GM19372 (cell line): ENCODE measurements around the gene RABEP2.
"Not testable (repeated sequence)": the region's sequence is repeated elsewhere in the genome, so short reads cannot be mapped to it uniquely, and the experiment has no call there.

Experiments used
- ATAC-seq: cut with Tn5 transposase; IDR thresholded peaks from one replicate; pipeline ENCODE4 v1.9.1; 2021; ENCODE audit warnings: mild to moderate bottlenecking, low read depth, moderate library complexity; ENCODE audit not compliant: unreplicated experiment

The RABEP2 gene, protein sequence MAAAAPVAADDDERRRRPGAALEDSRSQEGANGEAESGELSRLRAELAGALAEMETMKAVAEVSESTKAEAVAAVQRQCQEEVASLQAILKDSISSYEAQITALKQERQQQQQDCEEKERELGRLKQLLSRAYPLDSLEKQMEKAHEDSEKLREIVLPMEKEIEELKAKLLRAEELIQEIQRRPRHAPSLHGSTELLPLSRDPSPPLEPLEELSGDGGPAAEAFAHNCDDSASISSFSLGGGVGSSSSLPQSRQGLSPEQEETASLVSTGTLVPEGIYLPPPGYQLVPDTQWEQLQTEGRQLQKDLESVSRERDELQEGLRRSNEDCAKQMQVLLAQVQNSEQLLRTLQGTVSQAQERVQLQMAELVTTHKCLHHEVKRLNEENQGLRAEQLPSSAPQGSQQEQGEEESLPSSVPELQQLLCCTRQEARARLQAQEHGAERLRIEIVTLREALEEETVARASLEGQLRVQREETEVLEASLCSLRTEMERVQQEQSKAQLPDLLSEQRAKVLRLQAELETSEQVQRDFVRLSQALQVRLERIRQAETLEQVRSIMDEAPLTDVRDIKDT

DNA sequence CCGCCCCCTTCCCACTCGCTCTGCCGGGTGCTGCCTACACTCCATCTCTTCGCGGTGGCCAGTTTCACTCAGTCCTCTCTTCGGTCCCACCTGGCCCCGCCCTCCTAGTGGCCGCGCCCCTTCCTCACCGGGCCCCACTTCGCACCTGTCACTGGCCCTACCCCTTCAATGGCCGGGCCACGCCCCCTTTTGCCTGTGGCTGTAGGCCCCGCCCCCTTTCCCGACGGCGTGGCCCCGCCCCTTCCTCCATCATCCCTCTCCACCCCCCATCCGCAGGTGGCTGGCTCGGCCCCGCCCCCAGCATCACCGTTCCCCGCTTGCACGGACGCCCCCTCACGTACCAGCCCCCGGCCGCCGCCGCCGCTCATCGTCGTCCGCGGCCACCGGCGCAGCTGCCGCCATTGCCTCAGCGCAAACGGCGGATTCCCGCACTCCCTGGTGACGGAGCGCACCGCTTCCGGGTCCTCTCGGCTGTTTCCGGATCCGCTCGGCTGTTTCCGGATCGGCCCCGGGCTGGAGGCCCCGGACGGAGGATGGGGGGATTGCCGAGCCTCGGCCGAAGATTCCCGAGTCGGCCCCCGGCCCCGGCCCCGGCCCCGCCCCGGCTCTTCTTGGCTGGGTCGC lies at the start of gene RABEP2:
RABEP2 (minus strand) TSS at position 477 of the 624 bp plus-strand sequence; CDS start at position 402, 75 bp downstream.
- ATAC-seq, result peak; percentile 63

DNA sequence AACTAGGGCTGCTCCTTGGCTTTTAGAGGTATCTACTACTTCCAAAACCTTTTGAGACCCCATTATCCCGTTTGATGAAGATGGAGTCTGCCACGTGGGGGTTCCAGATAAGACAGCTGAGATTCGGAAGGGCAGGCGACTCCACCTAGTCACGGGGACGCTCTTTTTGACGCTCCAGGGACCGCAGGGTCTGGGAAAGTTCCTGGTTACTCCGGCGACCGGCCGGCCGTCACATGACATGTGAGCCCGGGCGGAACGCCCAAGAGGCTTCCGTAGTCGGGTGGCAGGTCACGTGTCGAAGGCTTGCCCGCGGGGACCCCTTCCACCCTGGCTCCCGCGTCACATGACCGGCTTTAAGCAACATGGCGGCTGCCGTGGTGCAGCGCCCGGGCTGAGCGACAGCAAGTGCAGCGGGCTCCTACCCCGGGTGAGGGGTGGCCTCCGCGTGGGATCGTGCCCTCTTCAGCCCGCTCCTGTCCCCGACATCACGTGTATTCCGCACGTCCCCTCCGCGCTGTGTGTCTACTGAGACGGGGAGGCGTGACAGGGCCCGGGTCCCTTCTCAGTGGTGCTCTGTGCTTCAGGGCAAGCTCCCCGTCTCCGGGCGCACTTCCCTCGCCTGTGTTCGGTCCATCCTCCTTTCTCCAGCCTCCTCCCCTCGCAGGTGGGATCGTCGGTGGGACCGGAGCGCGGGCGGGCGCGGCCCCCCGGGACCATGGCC lies 49.6 kb upstream of the RABEP2 start, which contains the start of gene SPNS1:
SPNS1 (plus strand) TSS at position 342 of the 721 bp plus-strand sequence; CDS start at position 716, 374 bp downstream.
- ATAC-seq, result peak; percentile 93

DNA sequence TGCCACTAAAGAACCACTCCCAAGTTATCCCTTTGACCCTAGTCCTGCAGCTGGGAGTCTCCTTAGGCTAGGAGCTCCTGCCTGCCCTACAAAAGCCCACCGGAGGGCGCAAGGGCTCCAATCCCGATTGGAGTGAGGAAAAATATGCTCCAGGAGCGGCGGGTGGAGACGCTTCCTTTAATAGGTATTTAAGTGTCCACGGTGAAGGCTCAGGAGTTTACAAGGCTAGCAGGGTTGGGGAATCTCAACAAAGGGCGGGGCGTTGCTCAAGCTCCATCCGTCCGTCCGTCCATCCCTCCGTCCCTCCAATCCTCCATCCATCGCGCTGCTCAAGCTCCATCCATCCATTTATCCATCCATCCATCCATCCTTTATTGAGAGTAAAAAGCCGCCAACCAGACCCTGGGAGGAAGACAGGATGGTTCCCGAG lies 49.0 kb upstream of the RABEP2 start:
- ATAC-seq, result peak; percentile 13

DNA sequence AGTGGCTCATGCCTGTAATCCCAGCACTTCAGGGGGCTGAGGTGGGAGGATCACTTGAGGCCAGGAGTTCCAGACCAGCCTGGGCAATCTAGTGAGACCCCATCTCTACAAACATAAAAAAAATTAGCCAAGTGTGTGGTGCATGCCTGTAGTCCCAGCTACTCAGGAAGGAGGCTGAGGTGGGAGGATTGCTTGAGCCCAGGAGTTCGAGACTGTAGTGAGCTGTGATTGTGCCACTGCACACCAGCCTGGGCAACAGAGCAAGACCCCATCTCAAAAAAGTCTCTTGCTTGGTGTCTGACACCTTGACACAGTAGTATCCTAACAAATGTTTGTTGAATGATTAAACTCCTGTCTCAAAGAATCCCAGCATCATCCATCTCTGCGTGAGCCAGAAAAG lies 44.7 kb upstream of the RABEP2 start:
- ATAC-seq, result not testable (repeated sequence)

DNA sequence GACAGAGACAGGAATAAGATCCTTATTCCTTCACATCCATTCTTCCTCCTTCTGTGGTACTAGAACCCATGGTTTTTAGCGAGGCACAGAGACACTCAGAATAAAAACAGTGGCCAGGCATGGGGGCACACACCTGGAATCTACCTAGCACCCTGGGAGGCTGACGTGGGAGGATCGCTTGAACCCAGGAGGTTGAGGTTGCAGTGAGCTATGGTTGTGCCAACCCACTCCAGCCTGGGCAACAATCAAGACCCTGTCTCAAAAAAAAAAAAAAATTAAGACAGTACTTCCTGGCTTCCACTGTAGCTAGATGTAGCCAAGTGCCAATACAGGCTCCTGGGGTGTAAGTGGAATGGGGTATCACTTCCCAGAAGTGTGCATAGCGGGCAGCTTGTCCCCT lies 42.1 kb upstream of the RABEP2 start:
- ATAC-seq, result no peak

DNA sequence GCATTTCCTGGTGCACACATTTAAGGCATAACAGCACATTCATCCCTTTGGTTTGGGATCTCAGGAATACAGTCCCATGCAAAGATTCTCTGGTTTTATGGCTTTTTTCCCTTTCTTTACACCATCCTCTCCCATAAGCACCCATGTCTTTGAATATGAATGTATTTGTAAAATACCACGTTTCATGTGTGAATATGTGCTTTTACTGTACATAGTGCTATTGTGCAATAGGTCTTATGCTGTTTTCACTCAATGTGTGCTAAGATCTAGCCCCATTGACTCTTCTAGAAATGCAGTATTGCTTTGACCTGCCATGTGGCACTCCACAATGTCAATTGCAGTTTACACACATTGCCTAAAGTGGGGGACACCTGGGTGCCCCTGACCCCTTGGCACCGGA lies 39.5 kb upstream of the RABEP2 start:
- no peak for ATAC-seq

DNA sequence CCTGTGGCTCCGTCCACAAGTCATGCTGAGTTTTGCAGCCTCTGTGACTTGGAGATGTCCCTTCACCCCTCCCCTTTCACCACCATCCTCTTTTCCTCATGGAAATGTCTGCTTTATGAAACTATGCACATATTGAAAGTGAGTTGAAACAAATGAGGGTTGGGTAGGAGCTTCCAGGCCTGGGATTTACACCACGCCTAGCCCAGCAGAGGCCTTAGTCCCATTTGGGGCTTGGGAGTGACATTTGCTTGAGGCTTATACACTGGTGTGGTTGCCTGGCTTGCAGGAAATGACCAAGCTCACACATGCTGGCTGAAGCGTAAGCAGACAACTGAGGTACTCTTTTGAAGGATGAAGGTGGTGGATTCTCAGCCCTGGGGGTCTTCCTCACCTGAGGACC lies 39.0 kb upstream of the RABEP2 start:
- ATAC-seq, result no peak

DNA sequence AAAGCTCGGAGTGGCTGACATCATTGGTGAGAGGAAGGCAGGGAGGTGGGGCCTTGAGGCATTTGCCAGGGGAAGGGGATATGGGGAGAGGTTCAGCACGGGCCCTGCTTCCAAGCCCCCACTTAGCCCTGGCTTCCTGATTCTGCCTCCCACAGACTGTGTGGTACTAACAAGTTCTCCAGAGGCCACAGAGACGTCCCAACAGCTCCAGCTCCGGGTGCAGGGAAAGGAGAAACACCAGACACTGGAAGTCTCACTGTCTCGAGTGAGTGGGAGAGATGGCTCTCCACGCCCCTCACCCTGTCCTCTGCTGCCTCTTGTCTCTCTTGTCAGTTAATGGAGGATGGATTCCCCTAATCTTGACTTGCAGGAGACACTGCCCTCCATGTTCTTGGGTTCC lies 33.8 kb upstream of the RABEP2 start:
- ATAC-seq, result no peak

DNA sequence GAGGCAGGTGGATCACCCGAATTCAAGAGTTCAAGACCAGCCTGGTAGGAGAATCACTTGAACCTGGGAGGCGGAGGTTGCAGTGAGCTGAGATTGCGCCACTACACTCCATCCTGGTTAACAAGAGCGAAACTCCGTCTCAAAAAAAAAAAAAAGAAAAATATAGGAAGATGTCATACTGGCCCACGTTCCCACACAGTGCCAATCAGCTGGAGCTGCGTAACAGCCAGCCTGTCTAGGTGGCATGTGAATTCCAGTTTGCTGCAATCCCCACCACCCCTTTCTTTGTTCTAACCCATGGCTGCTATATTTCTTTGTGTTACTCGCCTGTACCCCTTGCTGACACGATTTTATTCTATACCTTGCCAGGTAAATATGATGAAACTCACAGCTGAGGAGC lies 33.2 kb upstream of the RABEP2 start:
- no peak for ATAC-seq

DNA sequence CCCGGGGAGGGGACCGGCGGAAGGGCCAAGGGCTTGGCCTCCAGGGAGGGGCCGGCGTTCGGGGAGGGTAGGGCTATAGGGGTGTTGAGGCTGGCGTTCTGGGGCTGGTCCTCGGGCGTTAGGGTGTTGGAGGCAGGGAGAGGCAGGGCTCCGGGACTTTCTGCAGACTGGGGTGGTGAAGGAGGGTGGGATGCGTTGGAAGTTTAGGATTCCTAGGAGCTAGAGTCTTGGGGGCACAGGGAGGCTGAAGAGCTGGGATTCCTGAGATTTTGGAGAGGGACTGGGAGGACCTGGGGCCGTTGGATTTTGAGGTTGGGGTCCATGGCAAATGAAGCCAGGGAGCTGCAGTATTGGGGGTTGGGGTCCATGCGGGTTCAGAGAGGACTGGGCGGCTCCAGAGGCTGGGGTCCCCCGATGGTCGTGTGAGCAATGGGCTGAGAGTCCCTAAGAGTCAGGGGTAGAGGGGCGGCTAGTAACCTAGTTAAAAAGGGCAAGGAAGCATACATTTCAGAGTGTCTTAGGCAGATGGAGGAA lies 26.4 kb upstream of the RABEP2 start:
- ATAC-seq, result no peak

DNA sequence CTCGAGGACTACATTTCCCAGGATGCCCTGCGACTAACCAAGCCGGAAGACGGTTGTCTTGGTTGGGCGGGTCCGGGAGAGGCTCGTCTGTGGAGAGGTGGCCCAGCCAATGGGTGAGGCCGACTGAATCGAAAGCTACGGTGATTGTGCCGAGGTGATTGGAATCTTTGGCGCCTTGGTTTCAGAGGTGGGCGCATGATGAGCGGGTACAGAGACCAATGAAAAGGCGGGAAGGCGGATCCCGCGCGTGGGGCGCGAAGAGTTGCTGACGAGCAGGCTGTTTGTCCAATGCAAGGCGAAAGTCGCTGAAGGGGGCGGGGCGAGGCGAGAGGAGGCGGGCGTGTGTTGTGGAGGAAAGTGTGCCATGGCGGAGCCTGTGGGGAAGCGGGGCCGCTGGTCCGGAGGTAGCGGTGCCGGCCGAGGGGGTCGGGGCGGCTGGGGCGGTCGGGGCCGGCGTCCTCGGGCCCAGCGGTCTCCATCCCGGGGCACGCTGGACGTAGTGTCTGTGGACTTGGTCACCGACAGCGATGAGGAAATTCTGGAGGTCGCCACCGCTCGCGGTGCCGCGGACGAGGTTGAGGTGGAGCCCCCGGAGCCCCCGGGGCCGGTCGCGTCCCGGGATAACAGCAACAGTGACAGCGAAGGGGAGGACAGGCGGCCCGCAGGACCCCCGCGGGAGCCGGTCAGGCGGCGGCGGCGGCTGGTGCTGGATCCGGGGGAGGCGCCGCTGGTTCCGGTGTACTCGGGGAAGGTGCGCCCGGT lies 25.8 kb upstream of the RABEP2 start, which contains the start of gene NFATC2IP:
NFATC2IP (plus strand) TSS at position 290 of the 762 bp plus-strand sequence; CDS start at position 365, 75 bp downstream.
- ATAC-seq, result peak; percentile 97

DNA sequence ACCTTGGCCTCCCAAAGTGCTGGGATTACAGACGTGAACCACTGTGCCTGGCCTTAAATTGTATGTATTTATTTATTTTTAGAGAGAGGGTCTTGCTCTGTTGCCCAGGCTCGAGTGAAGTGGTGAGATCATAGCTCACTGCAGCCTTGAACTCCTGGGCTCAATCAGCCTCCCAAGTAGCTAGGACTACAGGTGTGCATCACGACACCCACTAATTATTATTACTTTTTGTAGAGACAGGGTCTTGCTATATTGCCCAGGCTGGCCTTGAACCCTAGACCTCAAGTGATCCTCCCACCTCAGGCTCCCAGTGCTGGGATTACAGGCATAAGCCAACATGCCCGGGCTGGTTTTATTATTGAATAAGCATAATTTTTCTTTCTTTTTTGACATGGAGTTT lies 21.6 kb upstream of the RABEP2 start:
- ATAC-seq, result no peak

DNA sequence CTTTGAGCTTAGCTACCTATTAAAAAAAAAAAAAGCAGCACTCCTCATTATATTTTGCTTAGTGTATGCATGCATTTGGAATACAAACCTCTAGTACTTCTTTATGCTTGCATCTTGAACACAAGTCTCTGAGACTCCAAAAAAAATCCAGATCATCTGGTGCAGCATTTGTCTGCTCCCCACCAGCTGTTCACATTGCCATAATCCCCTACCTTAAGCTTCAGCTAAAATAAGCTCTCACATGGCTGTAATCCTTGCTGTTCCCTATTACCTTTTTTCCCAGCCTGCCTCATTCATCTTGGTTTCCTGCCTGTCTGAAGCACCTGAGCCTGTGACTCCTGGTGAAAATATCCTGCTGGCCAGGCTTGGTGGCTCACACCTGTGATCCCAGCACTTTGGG lies 18.2 kb upstream of the RABEP2 start:
- ATAC-seq, result no peak

DNA sequence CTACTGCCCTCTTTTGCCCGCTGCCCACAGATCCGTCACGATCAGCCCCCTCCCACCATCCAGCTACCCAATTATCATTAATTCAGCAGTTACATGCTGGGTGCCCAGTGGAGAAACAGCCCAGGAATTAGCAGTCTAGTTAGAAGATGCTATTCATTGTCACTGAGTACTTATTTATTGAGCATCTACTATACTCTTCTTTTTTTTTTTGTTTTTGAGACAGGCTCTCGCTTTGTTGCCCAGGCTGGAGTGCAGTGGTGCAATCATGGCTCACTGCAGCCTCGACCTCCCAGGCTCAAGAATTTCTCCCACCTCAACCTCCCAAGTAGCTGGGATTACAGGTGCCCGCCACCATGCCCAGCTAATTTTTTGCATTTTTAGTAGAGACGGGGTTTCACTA lies 14.8 kb upstream of the RABEP2 start:
- ATAC-seq, result not testable (repeated sequence)

DNA sequence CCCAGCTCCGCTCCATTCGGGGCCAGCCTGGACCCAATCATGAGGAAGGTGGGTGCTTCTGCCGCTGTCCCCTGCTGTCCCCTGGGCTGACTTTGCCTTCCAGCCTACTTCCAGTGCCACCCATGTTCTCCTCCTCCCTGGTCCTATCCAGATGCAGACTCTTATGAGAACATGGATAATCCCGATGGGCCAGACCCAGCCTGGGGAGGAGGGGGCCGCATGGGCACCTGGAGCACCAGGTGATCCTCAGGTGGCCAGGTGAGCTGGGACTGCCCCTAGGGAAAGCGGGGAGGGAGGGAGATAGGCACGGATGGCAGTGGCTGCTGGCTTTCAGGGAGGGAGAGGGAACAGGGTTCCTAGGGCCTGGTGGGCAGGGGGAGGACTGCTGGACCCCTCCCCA lies 13.7 kb upstream of the RABEP2 start:
- ATAC-seq, result no peak

DNA sequence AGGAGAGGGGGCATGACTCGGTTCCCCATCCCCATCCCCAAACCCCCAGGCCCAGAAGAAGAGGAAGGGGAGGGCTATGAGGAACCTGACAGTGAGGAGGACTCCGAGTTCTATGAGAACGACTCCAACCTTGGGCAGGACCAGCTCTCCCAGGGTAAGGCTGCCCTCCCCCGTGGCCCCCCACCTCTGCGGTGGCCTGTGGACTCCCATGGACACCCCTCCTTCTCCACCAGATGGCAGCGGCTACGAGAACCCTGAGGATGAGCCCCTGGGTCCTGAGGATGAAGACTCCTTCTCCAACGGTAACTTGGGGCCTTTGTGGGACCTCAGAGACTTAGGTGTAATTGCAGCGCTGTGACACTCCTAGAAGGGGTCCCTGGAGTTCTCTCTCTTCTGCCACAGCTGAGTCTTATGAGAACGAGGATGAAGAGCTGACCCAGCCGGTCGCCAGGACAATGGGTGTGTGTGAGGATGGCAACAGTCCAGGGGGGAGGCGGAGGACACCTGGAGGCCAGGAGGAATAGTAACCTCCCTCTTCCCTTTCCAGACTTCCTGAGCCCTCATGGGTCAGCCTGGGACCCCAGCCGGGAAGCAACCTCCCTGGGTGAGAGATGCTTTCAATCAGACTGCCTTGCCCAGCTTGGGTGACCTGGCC lies 12.3 kb upstream of the RABEP2 start:
- no peak for ATAC-seq

DNA sequence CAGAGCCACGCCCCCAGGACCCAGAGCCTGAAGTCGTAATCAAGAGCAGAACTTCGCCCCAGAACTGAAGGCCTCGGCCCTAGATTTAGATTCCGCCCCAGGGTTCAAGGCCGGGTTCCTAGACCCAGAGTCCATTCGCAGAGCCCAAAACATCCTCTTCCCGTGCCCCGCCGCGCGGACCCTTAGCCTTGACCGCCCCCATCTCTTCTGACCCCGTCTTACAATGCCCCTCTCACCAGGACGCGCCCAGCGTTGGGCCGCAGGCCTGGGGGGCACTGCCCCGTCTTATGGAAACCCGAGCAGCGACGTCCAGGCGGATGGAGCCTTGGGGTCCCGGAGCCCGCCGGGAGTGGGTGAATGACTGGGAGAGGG lies 11.7 kb upstream of the RABEP2 start:
- ATAC-seq, result no peak

DNA sequence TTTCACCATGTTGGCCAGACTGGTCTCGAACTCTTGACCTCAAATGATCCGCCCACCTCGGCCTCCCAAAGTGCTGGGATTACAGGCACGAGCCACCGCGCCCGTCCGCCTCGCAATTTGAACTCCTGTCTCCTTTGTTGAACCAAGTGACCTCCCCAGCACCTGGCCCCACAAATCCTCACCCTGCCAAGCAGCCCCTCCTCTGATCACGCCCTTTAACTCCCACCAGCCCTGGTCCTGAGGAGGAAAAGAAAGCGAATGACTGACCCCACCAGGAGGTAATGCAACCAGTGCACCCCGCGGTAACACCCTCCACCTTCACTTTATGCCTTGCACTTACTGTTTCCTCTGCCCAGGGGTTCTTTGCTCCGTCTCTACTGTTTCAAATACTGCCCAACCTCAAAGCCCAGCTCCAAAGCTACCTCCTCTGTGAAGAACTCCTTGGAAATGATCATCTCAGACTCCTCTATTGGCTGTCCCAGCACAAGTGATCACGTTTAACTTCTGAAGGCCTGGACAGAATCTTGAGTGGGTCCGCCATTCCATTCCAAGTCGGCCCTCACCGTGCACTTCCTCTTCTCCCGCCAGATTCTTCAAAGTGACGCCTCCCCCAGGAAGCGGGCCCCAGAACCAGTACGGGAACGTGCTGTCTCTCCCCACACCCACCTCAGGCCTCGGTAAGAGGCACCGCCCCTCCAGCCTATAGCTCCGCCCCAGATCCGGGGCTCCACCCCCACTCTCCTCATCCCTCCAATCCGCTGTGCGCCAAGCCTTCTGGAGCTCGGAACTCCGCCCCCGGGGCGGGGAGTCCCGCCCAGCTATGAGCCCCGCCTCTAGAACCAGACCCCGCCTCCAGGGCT lies 11.1 kb upstream of the RABEP2 start:
- ATAC-seq, result no peak
